ENCODE results near the gene DYRK4.

DNA sequence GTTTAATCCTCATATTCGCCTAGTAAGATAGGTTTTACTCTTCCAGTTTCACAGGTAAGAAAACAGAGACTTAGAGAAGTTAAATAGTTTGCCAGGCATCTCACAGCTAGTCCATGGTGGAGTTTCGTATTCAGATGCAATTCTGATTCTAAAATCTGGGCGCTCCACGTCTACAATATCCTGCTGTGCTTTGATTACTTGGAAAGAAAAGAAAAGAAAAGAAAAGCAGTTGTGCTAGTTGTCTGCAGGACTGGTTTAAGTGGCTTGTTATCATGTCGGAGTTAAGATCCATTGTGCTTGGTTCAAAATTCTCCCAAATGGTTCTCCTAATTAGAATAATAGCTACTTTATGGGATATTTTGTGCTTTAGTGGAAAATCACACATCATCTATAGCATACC, 68.3 kb downstream of the DYRK4 start:
- TF ChIP-seq, protein P1, sequence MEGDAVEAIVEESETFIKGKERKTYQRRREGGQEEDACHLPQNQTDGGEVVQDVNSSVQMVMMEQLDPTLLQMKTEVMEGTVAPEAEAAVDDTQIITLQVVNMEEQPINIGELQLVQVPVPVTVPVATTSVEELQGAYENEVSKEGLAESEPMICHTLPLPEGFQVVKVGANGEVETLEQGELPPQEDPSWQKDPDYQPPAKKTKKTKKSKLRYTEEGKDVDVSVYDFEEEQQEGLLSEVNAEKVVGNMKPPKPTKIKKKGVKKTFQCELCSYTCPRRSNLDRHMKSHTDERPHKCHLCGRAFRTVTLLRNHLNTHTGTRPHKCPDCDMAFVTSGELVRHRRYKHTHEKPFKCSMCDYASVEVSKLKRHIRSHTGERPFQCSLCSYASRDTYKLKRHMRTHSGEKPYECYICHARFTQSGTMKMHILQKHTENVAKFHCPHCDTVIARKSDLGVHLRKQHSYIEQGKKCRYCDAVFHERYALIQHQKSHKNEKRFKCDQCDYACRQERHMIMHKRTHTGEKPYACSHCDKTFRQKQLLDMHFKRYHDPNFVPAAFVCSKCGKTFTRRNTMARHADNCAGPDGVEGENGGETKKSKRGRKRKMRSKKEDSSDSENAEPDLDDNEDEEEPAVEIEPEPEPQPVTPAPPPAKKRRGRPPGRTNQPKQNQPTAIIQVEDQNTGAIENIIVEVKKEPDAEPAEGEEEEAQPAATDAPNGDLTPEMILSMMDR (IDR thresholded peaks at IDR 0.05) = no peak
- no peak for TF ChIP-seq POLR2A (IDR thresholded peaks at IDR 0.05)
